Breast epithelium (tissue), 3 donors: ENCODE results near the gene AP4S1.

Experiments used
- CTCF ChIP-seq, 3 donors: fragments of 450-650 bp; IDR thresholded peaks; one replicate each; pipeline ENCODE4 v1.5.1; 2016 to 2017; ENCODE audit warnings: antibody characterized with exemption in 3 of 3, mild to moderate bottlenecking in 3 of 3, moderate library complexity in 3 of 3
- POLR2A ChIP-seq: fragments of 450-650 bp; IDR thresholded peaks from one replicate; pipeline ENCODE4 v1.6.1; 2016; ENCODE audit warnings: antibody characterized with exemption, mild to moderate bottlenecking, moderate library complexity

GRCh38 chr14:31071151-31071550 is 45.7 kb downstream of the AP4S1 start:
- TF ChIP-seq CTCF (IDR thresholded peaks at IDR 0.05): no peak
- no peak for TF ChIP-seq POLR2A
